Stimulated activated CD4-positive, alpha-beta T cell treated with anti-CD3 and anti-CD28 coated beads, Interleukin-4, amount 100 ng/mL, for 1 hour (primary cell): ENCODE measurements around the gene COPG1.
"Not testable (repeated sequence)": the region's sequence is repeated elsewhere in the genome, so short reads cannot be mapped to it uniquely, and the experiment has no call there.

ENCODE experiments used
- DNase-seq: peaks from one replicate; pipeline ENCODE4 v3.0.0-alpha.2; 2020

The COPG1 gene

DNA sequence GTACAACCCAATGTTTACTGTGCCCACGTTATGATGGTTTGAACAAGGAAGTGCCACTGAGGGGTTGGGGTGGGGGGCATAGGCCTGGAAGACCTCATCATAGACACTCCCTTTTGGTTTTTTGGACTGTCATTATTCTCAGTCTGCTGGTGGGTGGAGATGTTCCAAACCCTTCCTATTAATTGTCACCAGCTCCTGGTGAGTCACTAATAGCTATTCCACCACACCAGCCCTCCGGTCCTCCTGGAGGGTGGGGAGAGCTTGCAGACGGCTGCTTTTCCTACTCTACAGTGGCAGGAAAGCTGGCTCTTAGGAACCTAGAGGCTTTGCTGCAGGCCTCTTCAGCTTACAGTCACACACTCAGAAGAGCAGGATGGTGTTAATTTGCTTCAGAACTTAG lies 9.0 kb upstream of the COPG1 start:
- DNase-seq, result no peak

- no peak for DNase-seq
Observed at GRCh38 chr3:129245141-129245540, 4.3 kb upstream of the COPG1 start.

- peak; percentile 60 for DNase-seq
Observed at GRCh38 chr3:129245641-129246306, 3.6 kb upstream of the COPG1 start.

DNA sequence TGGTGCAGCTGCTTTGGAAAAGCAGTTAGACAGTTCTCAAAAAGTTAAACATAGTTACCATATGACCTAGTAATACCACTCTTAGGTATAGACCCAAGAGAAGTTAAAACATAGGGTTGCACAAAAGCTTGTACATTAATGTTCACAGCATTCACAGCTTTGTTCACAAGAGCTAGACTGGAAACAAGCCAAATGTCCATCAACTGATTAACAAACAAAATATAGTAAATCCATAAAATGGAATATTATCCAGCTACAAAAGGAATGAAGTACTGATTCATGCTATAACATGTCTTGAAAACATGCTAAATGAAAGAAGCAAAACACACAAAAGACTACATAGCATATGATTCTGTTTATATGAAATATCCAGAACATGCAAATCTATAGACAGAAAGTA lies 2.8 kb upstream of the COPG1 start:
- DNase-seq, result no peak

GRCh38 chr3:129248286-129248979 lies 973 bp upstream of the COPG1 start:
- DNase-seq, result no peak

GRCh38 chr3:129252748-129253147 lies 3.3 kb downstream of the COPG1 start:
- DNase-seq, result no peak

DNA sequence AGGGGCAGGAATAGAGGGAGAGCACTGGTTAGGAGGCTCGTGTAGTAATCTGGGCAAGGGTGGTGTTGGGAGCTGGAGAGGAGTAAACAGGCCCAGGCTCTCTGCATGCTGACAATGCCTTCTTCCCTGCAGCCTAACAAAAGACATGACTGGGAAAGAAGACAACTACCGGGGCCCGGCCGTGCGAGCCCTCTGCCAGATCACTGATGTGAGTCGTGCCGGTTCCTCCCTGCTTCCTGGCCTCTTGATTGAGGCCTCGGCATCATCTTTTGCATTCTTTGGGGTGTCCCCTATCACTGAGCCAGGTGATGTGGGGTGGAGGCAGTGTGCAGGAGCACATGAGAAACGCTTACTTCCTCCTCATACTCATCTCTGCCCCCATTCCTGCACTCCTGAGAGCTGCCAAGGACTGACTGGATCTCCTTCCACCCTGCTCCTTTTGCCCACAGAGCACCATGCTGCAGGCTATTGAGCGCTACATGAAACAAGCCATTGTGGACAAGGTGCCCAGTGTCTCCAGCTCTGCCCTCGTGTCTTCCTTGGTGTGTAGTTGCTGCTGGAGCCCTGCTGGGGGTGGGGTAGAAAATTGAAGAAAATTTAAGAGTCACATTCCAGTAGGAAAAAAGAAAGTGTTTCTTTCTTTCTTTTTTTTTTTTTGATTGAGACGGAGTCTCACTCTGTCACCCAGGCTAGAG lies 5.3 kb downstream of the COPG1 start:
- DNase-seq, result no peak

- DNase-seq, result no peak
Observed at GRCh38 chr3:129256270-129256669, 6.9 kb downstream of the COPG1 start.

DNA sequence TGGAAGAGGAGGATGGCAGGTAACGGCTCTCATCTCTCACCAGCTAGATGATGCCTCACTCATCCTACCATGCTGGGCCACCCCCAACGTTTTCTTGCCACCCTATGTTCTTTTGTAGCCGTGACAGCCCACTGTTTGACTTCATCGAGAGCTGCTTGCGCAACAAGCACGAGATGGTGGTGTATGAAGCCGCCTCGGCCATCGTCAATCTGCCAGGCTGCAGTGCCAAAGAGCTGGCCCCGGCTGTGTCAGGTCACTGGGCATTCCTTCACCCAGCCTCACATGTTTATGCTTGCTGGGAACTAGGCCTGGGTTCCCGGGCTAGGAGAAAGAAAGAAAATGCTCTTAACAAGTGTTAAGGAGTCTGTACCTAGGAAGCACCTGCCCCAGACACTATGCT lies 8.2 kb downstream of the COPG1 start:
- no peak for DNase-seq

DNA sequence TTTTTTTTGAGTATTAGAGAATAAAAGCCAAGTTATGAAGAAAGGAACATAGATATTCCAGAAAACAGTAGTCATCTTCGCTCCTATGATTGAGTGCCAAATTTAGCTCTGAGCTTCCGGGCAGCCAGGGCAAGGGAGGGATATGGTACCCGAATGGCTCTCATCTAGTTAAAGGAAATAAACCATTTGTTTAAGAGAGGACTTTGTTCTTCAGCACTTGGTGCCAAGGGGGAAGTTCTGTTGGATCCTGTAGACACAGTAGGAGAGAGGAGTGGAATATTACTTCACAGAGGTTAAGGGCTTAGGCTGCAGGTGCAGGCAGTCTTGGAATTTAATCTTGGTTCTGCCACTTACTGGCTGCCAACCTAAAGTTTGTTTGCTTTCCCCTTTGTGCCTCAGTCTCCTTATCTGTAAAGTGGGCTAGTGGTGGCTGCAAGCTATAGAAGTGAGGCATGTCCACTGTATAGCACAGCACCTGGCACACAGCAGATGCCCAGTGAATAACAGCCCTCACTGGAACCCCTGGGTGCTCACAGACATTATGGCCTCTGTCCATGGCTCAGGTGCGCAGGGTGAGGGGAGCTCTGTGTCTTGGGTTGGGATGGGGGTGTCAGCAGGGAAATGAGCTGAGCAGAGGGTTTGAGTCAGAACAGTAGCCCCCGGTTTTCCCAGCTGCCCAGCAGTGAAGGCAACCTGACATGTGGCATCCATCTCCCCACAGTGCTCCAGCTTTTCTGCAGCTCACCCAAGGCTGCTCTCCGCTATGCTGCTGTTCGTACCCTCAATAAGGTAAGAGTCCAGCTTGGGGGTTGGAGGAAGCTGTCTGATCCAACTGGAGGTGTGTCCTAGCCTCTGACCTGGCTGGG lies 10.4 kb downstream of the COPG1 start:
- DNase-seq, result no peak

GRCh38 chr3:129260606-129261005 lies 11.2 kb downstream of the COPG1 start:
- no peak for DNase-seq

DNA sequence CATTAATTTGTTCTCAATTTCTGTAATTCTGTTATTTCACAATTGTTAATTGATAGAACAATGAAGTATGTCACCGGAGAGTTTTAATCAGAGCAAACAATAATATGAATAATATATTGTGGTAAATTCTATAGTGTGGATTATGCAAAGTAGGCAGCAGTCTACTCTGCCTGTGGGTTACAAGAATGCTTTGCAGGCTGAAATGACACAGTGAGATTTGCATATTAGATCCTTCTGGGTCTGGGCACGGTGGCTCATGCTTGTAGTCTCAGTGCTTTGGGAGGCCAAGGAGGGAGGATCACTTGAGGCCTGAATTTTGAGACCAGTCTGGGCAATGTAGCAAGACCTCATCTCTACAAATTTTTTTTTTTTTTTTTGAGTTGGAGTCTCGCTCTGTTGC lies 12.5 kb downstream of the COPG1 start:
- DNase-seq, result no peak

- DNase-seq, result no peak
Observed at GRCh38 chr3:129263161-129263910, 13.9 kb downstream of the COPG1 start.

- not testable (repeated sequence) for DNase-seq
Observed at GRCh38 chr3:129264994-129265393, 15.6 kb downstream of the COPG1 start.

- DNase-seq, result no peak
Observed at GRCh38 chr3:129266651-129267050, 17.2 kb downstream of the COPG1 start.

DNA sequence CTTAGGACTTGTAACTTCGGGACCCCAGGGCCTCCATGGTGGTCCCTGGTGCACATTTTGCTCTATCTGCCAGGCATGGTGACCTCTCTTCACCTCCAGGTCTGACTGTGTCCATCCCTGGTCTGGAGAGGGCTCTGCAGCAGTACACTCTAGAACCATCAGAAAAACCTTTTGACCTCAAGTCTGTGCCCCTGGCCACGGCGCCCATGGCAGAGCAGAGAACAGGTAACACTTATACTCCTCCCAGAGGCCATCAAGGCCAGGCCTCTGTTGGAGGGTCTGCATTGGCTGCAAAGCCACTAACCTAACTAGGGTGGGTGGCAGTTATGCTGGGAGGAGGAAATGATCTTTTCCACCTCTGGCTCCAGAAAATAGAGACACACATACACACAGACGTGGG lies 19.0 kb downstream of the COPG1 start:
- DNase-seq, result no peak

GRCh38 chr3:129271674-129272073 lies 22.3 kb downstream of the COPG1 start:
- DNase-seq, result no peak

DNA sequence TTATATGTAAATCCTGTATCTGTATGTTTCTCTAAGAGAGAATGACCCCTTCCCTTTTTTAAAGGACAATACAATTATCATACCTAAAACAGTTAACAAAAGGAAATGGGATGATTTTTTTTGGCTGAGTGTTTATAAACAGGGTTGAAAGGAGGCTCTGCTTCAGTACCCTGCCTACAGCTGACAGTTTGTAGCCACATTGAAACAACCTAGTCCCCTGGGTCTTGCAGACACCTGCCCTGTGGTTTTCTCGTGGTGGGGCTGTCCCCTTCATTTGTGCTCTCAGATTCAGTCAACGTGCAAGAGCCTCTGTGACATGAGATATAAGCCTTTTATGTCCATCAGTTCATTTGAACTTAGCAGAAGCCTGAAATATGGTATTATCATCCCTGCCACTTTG lies 27.0 kb downstream of the COPG1 start:
- no peak for DNase-seq

GRCh38 chr3:129277829-129278271 lies 28.4 kb downstream of the COPG1 start:
- DNase-seq, result no peak

DNA sequence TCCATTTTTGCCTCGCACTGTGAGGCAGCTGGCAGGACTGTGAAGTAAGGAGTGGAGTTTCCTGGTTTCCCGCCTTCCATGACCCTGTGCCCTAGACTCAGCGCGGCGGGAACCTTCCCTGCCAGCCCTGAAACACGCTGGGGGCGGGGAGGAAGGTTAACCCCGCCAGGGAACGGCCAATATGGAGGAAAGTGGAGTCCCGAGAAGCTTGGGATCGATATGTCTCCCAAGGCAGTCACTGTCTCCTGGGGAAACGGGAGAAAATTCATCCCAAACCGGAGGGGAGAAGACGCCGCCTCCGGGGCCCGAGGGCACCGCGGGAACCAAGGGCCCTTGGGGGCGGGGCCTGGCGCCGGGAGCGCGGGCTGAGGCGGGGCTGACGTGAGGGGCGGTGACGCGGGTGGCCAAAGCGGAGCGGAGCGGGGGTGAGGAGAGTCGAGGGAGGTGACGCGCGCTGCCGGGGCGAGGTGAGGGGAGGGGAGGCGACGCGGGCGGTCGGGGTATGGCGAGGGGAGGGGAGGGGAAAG lies 29.1 kb downstream of the COPG1 start, which contains the start of gene HMCES:
Gene HMCES, plus strand, starts transcription at position 432 of the 527 bp plus-strand sequence. CDS start 863 bp downstream, outside the sequence.
- DNase-seq, result peak; percentile 94

- DNase-seq, result peak; percentile 57
Observed at GRCh38 chr3:129278966-129279906, 29.8 kb downstream of the COPG1 start.
